CD4-positive, alpha-beta T cell treated with Interleukin-1 beta for 1 hour (primary cell): ENCODE measurements around the gene FCER1G.
"Not testable (repeated sequence)": the region's sequence is repeated elsewhere in the genome, so short reads cannot be mapped to it uniquely, and the experiment has no call there.

ENCODE experiments used
- DNase-seq, 2 donors: peaks; one replicate each; pipeline ENCODE4 v3.0.0-alpha.2; 2020 to 2022

Gene FCER1G

DNA sequence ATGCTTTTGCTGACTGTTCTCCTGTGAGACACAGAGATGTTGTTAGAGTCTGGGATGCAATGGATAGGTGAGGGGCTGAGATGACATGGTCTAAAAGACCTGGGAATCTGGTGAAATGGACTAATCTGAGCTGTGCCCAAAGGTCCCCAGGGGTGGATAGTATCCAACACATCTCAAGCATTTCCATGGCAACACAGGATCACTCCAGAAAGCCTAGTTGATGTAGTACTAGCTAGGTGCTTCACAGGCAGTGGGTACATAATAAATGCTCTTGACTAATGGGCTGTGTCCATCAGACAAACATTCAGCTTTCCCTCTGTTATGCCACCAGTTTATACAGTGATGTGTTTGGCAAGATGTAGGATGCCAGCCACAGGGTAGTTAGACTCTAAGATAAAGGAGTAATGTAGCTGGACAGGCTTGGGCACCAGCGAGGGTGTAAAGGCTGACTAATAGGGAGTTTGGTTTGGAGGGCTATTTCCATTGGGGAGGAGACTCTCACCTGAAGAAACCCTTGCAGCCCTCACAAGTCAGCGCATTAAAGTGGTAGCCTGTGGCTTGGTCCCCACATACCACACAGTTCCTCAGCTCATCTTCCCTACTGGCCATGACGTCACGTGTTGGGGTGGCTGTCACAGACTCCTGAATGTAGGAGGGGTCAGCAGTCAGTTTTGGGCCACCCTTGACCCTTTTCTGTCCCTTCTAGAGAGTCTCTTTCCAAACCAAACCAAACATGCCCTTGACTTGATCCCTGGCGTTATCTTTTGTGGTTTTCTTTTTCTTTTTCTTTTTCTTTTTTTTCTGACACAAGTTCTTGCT, 21.1 kb downstream of the FCER1G start:
- DNase-seq = no peak

DNA sequence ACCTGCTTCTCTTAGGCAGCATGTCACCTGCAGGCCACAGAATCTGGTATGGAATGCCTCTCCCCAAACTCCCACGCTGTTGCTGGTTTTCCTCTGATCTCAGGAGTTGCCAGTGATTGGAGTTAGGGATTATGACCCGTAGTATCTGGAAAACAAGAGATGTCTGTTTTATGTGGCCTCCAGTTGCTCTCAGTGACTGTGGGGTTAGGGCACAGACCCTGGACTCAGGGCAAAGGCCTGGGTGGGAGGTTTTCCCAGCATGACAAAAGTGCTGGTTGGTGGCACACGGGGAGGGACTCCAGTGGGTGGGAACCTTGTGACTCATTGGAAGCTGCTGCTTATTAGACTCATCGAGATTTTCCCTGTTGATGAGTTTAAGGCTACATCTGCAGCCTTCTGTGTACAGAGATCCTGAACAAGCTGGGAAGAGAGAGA, 23.0 kb downstream of the FCER1G start, which contains the start of gene NR1I3:
Gene NR1I3 (minus strand): TSS at position 165 of the 435 bp plus-strand sequence. CDS start 1,638 bp downstream, outside the sequence.
- no peak for DNase-seq

DNA sequence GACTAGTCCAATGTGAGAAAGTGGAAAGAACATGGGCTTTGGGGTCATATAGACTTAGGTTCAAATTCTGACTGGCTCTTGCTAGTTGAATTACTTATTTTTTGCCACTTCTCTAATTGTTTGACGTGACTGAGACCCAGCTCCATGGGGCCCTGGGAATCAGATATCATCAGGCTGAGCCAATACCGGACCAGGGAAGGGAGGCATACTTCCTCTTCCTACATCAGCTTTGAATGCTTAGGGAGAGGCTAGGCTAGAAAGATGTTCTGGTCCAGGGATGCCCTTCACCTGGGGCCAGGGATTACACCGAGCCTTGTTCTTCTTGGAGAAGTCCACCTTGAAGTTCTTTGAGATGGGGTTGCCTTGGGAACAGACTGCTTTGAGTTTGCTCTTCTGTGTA, 26.6 kb downstream of the FCER1G start:
- DNase-seq = no peak

DNA sequence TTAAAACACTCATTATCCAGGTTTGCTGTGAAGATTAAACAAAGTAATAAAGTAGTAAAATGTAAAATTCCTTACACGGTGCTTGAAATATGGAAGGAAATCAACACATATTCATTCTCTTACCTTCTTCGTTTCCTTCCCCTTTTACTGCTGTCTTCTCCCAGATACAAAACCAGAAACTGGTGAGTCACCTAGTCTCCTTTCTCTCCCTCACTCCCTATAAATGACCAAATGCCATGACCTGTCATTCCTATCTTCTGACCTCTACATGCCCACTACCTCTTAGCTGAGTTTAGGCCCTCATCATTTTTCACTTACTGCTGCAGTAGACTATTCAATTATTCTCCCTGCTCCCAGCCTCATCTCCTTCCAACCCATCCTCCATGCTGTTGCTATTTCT, 27.2 kb downstream of the FCER1G start:
- no peak for DNase-seq

DNA sequence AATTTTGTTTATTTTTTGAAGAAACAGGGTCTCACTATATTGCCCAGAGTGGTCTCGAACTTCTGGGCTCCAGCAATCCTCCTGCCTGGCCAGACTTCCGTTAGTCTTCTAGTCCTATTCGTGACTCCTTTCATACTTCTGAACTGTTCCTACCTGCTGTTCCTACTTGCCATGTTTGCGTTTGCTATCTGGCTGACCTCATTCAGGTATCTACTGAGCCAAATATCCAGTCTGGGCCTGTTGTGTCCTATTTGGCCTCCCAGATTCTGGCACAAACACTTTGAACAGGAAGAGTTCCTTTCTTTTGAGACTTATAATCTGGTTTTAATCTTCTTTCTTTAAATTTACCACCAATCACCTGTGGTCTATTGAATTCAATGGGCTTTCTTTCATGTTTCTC, 29.8 kb downstream of the FCER1G start:
- DNase-seq = no peak

DNA sequence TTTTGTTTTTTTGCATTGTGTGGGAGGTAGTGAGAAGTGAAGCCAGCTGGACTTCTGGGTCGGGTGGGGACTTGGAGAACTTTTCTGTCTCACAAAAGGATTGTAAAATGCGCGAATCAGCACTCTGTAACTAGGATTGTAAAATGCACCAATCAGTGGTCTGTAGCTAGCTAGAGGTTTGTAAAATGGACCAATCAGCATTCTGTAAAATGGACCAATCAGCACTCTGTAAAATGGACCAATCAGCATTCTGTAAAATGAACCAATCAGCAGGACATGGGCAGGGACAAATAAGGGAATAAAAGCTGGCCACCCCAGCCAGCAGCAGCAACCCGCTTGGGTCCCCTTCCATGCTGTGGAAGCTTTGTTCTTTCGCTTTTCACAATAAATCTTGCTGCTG, 35.0 kb downstream of the FCER1G start:
- not testable (repeated sequence) for DNase-seq

DNA sequence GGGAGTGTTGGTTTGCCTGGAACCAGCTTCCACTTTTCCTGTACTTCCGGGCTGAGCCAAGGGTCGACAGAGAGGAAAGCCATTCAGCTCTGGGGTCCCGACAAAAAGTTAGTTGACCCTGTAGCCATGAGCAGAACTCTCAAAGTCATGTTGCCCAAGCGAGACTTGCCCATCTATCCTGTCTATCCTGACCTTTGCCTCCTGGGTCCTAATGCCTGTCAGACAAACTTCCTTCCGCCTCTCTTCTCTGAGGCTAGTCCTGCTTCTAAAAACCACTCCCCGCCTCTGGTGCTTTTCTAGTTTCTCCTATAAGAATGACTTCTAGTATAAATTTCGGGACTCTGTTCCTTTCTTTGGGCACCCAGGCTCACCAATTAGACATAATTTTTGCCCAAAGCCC, 35.7 kb downstream of the FCER1G start:
- DNase-seq = no peak

DNA sequence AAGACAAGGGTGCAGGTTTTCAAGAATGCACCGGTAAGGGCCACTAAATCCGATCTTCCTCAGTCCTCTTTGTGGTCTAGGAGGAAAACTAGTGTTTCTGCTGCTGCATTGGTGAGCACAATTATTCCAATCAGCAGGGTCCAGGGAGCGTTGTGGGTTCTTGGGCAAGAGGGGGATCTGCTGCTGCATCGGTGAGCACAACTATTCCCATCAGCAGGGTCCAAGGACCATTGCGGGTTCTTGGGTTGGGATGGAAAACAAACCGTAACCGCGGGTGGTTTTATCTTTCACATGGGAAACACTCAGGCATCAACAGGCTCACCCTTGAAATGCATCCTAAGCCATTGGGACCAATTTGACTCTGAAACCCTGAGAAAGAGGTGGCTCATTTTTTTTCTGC, 36.5 kb downstream of the FCER1G start:
- no peak for DNase-seq

DNA sequence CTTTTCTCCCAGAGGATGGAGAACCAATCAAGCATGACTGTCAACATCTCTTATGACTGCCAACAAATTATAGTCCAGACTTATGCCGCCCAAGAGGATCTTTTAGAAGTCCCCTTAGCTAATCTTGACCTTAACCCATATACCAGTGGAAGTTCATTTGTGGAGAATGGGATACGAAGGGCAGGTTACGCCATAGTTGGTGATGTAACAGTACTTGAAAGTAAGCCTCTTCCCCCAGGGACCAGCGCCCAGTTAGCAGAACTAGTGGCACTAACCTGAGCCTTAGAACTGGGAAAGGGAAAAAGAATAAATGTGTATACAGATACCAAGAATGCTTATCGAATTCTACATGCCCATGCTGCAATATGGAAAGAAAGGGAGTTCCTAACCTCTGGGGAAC, 40.2 kb downstream of the FCER1G start:
- not testable (repeated sequence) for DNase-seq

DNA sequence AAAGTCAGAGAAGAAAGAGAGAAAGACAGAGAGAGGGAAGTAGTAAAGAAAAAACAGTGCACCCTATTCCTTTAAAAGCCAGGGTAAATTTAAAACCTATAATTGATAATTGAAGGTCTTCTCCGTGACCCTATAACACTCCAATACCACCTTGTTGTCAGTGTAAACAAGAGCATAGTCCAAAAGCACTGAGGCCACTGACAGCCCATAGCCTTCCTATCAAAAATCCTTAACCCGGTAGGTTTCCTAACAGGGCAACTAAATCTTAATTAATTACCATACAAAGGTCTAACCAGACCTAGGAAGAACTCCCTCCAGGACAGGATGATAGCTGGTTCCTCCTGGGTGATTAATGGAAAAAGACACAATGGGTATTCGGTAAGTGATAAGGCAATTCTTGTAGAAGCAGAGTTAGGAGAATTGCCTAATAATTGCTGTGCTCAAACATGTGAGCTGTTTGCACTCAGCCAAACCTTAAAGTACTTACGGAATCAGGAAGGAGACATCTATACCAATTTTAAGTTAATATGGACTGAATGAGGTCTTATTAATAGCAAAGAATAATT, 40.9 kb downstream of the FCER1G start:
- not testable (repeated sequence) for DNase-seq

DNA sequence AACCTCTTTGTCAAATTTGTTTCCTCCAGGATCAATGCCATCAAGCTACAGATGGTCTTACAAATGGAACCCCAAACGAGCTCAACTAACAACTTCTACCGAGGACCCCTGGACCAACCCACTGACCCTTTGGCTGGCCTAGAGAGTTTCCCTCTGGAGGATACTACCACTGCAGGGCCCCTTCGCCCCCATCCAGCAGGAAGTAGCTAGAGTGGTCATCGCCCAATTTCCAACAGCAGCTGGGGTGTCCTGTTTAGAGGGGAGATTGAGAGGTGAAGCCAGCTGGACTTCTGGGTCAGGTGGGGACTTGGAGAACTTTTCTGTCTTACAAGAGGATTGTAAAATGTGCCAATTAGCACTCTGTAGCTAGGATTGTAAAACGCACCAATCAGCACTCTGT, 42.0 kb downstream of the FCER1G start:
- DNase-seq = not testable (repeated sequence)

DNA sequence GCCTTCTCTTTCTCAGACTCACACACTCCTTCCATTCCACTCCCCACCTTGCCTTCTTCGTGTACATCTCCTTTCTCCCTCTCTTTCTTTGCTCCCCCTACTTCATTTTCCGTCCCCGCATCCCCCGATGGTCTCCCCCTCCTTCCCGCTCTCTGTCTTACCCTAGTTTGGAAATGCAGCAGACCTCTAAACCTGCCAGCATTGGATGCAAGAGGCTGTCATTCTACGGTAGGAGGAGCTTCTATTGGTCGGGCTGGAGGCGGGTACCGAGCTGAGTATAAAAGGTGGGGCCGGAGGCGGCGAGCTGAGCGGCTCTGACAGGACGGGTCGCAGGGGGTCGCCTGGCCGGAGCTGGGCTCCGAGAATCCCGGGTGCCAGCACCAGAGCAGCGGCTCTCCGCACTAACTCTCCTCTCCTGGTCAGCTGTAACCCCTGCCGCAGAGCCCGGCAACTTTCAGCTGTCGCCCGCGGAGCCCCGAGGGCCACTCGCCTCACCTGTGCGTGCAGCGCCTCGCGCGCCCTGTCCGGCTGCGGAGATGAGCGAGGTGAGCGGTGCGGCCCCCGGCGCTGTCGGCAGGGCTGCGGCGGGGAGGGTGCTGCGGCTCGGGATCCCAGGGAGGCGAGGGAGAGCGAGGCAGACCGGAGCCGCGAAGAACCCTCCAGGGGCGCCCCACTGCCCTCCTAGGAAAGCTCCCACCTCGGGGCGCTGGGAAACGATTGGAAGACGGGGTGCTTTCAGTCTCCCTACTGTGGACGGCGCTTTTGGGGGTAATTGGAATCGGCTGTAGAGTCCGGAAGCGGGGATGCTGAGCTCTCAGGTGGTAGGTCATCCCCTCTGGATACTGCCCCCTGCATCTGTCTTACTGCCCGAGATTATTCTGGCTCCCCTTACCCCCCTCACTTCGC, 43.6 kb downstream of the FCER1G start, which contains the start of gene PCP4L1:
Gene PCP4L1 (plus strand): TSS at position 307 of the 906 bp plus-strand sequence. CDS start 230 bp downstream, at position 537.
- peak; percentile 22 to 27 for DNase-seq

DNA sequence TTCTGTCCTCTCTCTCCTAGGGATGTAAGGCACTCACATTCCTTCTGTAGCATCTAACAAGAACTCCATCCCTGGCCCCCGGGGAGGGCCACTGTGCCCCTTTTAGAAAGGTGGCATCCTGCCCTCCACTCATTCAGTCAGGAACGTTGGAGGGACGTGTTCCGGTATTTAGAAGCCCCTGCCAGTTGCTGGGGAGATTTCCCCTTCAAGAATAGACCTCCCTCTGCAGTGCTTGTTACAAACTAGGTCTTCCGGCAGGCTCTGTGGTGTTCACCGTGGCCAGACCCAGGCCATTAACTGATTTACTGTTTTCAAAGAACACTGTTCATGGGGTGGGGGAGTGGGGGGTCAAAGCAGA, 44.2 kb downstream of the FCER1G start:
- no peak for DNase-seq

DNA sequence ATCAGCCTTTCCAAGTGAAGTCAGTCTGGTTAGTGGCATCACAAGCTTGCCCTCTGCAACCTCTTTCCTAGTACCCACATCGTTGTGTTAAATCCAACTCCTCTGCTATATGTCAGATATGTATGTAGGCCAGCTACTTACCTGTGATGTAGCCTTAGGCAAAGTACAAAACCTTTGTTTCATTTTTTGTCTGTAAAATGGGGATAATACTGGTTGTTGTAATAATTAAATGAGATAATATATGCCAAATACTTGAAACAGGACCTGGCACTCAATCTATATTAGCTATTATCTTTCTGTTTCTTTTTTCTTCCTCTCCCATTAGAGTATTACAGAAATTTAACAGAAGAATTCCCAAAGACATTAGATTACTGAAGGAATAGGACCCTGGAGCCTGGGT, 44.7 kb downstream of the FCER1G start:
- DNase-seq = no peak

DNA sequence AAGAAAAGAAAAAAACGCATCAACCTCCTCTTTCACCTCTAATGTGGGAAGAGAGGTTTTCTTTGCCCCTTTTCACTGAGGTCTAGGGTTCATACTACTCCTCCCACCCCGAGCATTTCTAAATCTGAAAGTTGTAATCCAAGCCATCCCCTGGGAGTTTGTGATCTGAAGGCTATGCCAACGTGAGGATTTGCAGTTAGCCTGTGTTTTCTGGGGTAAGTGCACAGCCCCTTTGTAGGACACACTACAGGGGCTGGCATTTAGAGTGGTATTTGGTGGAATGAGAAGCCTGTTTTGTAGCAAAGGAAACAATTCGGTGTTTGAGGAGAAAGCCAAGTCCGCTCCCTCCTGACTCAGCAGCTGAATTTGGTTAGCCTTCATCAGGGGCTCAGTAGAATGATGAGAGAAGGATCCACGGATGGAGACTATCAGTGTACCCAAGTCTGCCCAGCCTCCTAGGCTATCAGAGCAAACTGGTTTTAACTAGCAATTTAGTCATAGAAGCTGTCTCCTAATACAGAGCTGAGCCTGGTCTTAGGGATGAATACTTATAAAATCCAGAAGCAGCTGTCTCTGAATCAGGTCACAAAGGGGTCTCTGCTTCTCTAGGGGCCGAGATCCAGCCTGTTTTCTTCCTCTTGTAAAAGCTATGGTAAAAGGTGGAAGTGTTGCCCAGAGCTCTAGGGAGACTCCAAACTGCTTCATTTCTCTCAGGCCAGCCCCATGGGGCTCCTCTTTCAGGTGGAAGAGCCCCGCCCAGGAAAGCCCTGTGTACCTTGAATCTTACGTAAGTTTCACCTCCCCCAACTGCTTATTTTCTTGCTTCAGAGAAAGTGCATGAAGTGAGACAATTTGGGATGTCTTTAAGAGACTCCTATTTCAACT, 45.5 kb downstream of the FCER1G start:
- no peak for DNase-seq

DNA sequence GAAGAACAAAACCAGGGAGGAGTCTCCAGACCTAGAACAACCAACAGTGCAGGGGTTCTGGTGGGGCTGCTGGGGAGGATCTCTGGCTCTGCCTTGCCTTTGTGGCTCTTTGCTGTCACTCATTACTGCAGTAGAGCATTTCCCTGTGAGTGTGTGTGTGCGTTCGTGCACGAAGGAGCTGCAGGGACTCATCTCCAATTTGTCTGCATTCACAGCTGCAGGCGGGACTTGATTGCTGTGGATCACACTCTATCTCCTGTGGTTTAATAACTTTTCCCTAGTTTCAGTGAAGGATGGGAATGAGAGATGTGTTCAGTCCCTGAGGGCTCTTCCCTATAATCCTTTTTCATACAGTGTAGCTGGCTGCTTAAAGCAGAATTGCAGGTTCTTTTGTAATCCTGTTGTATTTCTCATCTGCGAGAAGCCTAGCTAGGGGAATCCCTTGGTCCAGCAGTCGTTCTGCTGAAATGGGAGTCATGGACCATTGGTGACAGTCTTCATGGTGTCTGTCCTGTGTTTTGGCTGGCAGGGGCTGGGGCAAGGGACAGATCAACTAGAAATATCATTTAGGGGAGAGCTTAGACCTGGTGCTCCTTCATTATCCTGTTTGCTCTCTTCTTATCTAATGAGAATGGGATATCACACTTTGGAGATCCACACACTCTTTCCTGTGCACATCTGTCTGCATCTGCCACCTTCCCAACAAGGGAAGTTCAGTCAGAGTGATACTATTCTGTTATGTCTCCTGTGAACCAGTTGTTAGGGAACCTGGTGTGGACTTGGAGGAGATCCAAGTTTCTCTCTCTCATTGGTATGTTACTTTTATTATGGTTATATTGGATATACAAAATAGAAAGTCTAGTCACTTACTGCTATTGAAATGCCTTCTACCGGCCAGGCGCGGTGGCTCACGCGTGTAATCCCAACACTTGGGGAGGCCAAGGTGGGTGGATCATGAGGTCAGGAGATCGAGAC, 46.5 kb downstream of the FCER1G start:
- DNase-seq = peak in 1 of 2 donors; percentile 4

DNA sequence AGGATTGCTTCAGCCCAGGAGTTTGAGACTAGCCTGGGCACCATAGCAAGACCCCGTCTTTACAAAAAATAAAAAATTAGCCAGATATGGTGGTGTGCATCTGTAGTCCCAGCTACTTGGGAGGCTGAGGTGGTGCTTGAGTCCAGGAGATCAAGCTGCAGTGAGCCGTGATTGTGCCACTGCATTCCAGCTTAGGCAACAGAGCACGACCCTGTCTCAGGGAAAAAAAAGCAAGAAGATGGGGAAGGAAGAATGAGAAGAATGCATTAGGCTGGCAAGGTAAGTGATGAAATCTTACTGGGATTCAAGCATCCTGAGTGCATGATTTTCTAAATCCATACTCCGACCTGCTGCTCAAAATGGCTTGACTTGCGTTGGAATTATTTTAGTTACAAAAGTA, 50.2 kb downstream of the FCER1G start:
- DNase-seq = no peak

DNA sequence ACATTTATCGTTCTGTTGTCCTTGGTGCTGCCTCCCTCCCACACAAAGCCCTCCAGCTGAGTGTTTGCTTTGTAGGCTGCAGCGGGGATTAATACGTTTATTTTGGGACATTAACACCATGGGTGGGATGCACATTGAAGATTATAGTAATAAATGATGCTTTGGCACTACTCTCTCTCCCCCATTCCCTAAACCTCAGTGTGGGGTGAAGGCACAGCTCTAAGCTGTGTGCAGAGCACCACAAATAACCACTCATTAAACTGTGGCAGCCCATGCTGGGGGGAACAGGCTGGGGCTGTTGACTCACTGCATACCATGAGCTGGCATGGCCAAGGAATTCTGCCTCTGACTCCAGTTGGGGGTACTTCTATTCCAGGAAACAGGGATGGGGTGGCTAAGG, 51.1 kb downstream of the FCER1G start:
- no peak for DNase-seq

DNA sequence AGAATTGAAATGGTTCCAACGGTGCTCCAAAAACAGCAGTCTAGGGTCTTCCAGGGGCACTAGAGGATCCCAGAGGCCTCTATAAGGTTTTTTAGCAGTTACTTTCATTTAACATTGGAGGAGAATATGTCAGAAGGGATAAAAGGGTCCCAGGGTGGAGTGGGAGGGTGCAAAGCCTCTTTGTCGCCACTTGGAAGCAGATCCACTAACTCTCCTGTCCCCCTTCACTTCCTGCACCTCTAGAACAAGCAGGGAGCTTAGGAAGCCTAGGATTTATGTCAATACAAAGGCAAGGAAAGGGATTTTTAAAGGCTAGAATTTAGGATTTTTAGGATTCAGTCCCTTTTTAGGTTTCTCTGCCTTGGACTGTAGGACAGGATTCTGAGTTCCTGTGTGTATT, 51.7 kb downstream of the FCER1G start:
- DNase-seq = no peak

DNA sequence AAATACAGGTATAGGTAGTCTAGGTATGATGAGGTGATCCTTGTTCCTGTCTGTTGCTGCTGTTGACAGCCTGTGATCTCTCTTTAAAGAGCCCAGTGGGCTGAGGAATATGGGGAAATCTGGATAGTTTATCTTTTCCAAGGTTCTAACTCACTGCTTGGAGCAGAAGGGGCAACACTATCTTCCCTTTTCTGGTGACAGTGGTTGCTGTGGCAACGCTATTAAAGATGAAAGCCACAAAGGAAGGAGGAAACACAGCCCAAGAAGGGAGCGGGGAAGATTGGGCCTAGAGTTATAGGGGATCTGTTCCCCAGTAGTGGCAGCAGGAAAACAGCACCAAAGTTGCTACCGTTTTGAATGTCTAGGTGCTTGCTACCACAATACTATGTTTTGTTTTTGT, 52.2 kb downstream of the FCER1G start:
- peak in 1 of 2 donors; percentile 9 for DNase-seq
